AG20443 (cell line): ENCODE data around the gene ARHGAP32.

ENCODE experiments used
- DNase-seq: peaks from one replicate; pipeline ENCODE4 v3.0.0; 2012; ENCODE audit warnings: low spot score, mixed read lengths

ARHGAP32 gene

DNA sequence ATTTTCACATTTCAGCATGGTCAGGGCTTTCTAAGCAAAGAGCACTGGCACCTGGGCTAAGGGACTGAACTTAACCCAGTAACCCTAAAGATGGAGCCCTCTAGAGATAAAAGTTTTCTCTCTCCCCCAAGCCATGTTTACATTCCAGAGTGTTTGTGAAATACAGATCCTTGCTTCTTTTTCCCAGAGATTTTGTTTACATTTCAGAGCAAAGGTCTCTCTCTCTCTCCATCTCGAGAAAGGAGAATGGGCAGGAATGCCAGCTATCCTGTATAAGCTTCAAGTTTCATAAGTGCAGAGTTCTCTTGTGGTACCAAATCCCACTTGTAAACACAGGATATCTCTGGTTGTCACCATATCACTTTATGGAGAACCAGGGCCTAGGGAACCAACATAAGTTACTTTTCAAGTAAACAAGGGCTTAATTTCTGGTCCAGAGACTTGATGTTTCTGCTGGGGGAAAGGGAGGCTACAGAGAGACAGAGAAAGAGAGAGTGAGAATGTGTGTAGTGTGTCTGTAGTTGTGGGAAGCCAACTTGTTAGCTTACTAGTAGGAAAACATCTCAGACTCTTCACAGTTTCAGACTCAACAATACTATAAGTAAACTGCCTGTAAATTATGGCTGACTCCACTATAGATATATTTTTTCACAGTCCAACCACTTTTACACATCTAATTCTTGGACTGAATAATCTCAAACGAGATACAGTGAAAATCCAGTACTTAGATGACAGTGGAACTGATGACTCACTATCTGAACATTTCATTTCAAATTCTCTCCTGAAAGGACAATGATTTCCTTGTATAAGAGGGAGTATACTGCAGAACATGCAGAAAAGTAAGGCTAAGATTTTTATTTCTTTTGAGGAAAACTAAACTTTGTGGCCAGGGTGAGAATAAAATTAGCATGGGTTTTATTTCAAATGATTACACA, 76.2 kb downstream of the ARHGAP32 start:
- peak; percentile 19 for DNase-seq

DNA sequence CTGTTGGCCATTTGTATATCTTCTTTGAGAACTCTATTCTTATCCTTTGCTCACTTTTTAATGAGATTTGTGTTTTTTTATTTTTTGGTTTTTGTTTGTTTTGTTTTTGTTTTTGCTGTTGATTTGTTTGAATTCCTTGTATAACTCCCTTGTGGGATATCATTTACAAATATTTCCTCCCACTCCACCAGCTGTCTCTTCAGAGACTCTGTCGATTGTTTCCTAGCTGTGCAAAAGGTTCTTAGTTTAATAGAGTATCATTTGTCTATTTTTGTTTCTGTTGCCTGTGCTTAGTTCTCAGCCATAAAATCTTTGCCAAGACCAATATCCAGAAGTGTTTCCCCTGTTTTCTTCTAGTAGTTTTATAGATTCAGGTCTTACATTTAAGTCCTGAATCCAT, 82.4 kb downstream of the ARHGAP32 start:
- no peak for DNase-seq

DNA sequence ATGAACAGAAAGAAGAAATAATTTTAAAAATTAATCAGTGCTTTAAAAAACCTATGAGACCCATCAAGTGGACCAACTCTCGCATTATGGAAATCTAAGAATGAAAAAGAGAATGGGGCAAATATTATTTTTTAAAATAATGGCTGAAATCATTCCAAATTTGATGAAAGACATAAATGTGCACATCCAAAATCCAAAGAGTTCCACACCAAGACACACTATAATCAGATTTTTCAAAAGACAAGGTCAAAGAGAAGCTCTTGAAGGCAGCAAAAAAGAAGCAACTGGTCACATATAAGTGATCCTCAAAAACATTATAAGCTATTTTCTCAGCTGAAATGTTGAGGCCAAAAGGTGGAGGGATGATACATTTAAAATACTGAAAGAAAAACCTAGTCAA, 85.3 kb downstream of the ARHGAP32 start:
- DNase-seq = no peak

DNA sequence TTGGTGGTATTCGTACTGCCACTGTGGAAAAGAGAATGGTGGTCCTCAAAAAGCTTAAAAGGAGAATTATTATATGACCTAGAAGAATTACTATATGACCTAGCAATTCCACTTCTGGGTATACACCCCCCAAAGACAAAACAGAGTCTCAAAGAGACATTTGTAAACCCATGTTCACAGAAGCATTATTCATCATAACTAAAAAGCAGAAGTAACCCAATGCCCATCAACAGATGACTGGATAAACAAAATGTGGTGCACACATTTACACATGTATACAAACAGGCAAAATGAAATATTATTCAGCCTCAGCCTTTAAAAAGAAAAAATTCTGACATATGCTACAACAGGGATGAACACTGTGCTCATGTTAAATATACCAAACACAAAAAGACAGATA, 89.4 kb downstream of the ARHGAP32 start:
- no peak for DNase-seq

DNA sequence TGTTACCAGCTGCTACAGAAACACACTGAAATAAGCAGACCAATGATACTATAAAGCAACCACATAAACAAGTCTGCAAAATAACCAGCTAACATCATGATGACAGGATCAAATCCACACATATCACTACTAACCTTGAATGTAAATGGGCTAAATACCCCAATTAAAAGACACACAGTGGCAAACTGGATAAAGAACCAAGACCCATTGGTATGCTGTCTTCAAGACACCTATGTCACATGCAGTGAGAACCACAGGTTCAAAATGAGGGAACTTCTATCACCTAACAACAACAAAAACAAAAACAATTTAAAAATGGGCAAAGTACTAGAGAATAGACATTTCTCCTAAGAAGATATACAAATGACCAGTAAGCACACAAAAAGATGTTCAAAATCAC, 89.9 kb downstream of the ARHGAP32 start:
- DNase-seq = no peak

DNA sequence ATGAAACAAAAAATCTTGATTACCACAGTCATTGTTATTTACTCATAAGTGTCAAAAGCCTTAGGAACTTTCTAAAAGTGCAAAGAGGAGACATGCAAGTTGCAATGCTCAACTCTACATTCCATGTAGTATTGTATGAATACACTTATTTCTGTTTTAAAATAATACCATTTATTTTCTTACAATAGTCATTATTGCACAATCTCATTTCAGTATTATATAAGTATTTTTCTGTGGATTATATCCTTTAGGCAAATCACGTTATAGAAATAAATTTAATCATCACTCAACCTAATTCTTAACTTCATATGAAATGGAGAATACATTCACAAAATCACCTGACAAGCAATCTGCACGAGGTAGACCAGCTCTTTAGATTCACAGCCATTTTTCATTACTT, 98.8 kb downstream of the ARHGAP32 start:
- DNase-seq = no peak

DNA sequence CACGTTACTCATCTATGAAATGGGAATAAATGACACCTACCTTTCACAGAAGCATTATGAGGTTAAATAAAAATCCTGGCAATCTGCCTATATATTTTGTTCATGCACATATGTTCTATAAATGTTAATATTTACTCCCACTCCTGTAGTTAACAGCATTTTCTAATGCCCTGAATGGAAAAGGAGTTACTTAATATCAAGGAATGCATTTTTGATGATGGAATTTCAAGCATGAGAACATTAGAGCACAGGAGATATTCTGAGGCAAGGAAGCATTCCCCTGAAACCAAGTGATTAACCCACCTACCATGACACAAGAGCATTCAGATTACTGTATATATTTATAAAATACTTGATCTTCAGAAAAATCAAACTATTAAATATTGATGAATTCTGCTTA, 102.1 kb downstream of the ARHGAP32 start:
- peak; percentile 24 for DNase-seq

DNA sequence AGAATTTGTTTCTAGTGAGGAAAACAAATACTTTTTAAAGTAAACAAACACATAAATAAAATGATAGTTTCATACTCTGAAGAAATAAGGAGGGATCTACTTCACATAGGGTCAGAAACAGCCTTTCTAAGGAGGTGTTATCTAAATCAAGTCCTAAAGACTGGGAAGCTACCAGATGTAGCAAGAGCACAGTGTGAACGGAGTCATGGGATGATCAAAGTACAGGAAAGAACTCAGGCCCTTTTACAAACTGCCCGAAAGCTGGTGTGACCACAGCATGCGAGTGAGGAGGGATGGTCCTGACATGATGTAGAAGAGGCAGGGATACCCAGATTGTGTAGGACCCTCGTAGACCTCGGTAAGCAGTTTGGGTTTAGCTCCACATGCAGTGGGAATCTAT, 102.8 kb downstream of the ARHGAP32 start:
- no peak for DNase-seq

DNA sequence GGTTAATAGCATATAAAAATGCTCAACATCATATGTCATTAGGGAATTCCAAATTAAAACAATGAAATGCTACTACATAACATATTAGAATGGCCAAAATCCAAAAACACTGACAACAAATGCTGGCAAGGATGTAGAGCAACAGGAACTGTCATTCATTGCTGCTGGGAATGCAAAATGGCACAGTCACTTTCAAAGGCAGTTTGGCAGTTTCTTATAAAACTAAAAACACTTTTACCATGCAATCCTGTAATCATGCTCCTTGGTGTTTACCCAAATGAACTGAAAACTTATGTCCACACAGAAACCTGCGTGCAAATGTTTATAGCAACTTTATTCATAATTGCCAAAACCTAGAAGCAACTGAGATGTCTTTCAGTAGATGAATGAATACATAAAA, 105.1 kb downstream of the ARHGAP32 start:
- DNase-seq = no peak

DNA sequence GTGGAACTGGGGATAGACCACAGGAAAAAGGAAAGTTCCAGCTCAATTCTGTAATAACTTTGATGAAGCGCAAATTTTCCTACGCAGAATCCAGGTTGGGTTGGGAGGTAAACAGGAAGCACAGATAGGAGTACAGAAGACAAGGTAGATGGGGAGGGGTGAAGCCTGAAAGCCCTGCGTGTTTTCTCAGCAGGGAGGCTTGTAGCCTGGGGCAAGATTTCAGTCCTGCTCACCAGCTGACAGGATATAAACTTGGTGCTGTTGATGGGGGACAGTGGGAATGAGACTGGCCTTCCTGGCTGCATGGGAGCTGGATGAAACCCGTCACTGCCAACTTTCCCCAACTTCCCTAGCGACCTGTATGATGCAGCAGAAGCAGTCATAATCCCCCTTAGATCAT, 114.9 kb downstream of the ARHGAP32 start:
- DNase-seq = no peak

DNA sequence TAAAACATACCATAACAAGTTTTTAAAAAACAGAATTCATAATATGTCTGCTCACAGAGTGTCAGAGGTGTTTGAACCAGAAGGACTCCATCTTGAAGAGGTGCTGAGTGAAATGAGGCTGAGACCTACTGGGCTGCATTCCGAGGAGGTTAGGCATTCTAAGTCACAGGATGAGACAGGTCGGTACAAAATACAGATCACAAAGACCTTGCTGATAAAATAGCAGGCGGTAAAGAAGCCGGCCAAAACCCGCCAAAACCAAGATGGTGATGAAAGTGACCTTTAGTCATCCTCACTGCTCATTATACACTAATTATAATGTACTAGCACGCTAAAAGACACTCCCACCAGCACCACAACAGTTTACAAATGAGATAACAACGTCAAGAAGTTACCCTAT, 116.4 kb downstream of the ARHGAP32 start:
- no peak for DNase-seq

DNA sequence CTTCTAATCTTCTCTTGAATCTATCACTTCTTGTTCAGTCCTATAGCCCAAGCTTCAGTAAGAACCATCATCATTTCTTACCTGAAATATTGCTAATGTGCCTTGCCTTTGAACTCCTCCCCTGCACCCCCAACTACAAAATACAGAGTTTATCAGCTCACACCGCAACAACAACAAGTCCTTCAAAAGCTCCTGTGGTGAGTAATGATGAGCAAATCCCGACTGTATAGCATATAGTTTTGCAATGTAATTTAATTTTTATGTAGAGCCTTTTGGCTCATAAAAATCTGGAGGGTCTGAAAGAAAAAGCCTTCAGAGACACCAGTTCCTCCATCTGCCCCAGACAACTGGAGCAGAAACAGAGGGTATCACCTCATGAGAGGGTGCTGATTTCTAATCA, 124.7 kb downstream of the ARHGAP32 start:
- DNase-seq = no peak

DNA sequence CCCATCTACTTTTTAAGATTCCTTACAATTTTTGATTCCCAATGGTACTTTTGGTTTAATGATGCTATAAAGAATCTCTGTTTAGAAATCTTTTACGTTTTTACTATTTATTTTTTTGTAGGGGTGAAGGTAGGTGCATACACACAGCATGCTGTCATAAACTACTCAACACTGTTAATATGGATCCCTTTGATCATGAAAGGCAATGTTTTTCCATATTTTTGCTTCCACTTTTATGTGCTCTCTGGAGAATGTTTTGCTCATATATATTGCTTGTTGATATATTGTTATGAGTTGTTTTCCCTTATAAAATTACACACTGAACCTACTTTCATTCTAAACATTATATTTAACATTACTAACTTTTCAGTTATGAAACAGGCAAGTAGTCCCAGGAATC, 125.9 kb downstream of the ARHGAP32 start:
- no peak for DNase-seq

DNA sequence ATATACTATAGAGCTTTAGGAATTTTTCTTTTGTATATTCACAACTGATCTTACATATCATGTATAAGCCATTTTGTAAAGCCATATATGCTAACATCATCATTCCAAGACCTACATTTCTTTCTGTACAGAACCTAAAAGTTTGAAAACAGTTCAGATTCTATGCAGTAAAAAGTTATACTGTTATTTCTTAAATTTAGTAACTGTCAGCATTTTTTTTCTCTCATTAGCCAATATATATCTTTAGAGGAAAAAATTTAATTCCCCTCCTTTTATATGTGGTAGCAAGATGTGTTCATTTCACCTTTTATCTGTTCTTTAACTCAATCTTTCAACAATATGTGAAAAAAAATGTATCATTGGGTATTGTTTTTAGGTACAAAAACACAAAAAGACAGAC, 129.0 kb downstream of the ARHGAP32 start:
- DNase-seq = no peak

DNA sequence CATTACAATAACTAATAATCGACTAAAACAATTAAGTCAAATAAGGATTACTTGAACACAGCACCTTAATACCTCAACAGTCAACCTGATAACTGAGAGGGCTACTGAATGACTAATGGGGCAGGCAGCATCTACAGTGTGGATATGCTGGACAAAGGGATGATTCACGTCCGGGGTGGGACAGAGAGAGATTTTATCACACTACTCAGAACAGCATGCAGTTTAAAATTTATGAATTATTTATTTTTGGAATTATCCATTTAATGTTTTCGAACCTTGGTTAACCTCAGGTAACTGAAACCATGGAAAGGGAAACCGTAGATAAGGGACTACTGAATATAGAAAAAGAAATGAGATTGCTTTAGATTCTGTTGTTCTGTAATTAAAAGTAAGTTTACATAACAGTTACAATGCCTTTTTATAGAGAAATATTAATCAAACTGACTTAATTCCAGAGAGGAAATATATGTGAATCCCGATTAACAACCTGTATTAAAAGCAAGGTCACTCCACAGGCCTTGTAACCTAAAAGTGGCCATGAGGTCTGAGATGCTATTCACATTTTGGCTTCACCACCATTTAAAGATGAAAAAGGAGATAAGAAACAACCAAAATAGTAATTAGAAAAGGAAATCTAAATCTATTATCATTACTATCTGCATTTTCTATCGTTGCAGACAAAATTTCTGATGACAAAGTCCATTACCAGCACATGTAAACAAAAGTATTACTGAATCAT, 130.5 kb downstream of the ARHGAP32 start:
- DNase-seq = no peak

DNA sequence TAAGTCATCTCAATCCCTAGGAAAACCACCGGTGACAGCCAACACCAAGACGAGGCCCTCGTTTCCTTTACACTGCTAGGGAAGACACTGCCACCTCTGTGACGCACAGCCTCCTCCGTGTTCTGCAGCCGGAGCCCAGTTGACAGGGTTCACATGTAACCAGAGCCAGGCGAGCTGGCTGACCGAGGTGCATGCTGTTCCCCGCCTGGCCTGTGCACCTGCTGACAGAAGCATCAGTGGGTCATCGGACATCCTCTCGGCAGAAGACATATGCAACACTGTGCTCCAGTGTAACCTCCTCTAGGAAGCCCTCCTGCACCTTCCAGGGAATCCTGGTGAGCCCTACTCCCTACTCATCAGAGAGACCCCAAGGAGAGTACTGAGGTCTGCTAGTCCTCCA, 135.2 kb downstream of the ARHGAP32 start:
- DNase-seq = no peak

DNA sequence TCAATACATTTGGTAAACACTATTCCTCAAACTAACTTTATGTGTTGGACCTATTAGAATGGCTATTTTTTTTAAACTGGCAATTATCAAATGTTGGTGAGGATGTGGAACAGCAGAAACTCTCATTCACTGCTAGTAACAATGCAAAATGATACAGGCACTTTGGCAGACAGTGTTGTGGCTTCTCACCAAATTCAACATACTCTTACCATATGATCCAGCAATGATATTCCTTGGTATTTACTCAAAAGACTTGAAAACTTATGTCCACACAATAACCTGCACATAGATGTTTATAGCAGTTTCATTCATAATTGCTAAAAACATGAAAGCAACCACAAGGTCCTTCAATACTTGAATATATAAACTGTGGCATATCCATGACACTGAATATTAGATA, 136.9 kb downstream of the ARHGAP32 start:
- DNase-seq = no peak

DNA sequence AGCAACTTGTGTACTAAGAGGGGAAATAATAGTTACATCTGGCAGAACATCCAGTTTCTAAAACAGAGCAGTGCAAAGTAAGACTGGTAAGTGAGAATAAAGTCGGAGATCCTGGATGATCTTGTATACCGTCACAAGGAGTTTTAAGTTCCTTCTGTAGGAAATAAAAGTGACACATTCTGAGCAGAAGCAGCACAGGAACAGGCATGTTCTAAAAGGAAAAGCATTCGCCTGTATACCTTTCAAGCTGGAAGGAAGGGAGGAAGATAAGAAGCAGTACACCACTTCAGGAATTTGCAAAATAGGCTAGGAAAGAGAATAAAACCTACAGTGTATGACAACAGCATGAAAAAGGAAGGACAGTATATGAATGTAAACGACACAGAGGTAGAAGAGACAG, 143.2 kb downstream of the ARHGAP32 start:
- no peak for DNase-seq

DNA sequence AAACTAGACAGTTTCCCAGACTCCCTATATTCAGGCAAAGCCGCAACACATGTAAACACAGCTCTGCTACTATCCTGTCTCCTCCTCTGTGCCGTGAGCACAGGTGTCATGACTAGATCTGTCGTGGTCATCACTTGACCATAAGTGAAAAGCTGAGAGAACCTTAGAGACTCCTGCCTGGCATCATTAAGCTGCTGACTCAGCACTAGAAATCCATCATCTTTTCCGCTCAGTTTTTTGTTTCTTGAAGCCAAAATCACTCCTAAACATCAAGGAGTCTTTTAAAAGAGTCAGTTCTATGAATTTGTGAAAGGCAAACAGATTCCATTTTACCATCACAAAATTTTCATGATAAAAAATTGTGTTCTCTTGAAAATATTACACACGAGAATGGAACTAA, 147.0 kb downstream of the ARHGAP32 start:
- no peak for DNase-seq

DNA sequence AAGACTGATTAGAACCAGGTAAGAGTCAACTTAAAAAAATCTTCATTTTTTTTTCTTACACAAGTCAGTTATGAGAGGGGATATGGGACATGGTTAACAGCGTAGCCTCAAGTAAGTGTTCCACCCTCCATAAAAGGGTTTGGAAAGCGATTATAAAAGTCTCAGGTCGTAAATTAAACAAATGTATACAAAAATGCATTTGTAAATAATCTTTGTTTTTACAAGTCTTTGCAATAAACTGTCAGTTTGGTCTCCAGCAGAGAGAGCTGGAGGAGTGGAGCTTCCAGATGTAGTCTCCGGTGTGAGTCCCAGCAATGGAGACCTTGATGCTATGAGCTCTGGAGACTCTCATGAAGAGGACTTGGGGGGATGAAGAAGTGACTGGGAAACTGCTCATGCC, 149.6 kb downstream of the ARHGAP32 start:
- DNase-seq = no peak

DNA sequence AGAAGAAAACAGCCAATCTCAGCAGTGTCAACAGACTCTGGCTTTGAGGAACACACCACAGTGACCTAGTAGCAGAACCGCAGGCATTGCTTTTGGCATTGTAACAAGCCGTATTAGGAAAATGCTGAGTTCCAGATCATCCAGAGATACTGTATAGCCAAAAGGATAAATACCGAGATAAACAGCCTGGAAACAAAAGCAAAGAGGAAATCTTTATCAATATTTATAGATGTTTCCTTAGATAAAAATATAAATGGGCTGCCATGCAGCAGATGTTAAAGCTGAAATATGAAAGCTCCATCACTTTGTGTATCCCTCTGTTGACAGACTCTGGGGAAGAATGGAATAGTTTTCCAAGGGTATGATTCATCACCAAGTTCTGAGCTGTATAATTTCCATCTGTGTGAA, 150.5 kb downstream of the ARHGAP32 start:
- DNase-seq = peak; percentile 66

DNA sequence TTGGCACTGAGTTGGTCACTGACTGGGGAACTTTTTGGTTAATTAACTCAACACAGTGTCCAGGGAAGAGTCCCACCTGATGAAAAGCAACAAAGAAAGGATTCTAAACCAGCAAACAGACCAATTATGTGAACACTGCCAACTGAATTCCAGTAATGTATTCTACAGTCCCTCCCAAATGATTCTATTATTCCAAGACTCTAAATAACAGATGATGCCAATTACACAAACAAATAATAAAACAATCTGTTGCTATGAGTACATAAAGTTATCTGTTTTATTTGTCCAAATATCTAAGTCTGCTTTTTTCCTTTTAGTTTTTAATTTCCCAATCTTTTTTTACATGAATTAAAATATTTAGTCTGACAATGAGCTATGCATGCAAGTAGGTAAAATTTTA, 151.2 kb downstream of the ARHGAP32 start:
- no peak for DNase-seq

DNA sequence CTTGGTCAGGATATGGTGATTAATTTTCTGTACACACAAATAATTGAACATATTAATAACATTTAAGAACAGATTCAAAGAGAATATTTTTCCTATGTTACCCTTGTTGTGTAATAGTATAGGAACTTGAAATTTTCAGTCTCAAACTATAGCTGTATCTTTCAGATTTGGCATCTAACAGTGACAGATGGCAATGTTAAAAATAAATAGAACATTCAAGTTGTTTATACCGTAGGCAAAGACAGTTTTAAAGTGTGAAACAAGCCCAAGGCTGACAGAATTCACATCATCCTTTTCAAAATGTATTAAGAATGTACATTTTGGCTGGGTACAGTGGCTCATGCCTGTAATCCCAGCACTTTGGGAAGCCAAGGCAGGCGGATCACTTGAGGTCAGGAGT, 156.9 kb downstream of the ARHGAP32 start:
- DNase-seq = no peak

DNA sequence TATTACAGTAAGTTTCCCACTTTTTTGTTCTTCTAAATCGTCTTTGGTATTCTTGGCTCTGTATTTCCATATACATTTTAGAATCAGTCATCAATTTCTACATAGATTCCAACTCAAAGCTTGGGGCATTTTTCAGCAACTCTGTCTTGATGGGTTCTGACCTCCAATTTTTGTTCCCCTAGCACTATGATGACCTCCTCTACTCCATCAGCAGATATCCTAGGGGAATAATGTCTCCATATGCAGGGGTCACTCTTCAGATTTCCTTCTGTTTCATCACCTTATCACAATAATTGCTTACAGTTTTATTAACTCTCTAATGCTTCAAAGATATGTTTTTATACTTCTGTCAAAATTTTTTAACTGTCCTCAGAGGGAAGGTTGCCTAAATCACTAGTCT, 158.1 kb downstream of the ARHGAP32 start:
- DNase-seq = no peak
